RPMI7951 (cell line): ENCODE data around the gene MT1F. TPM values are rescaled to one million over a fixed set of nuclear protein-coding genes. Genes with fewer than 3 reads are reported as not detected.
"Not testable (repeated sequence)": the region's sequence is repeated elsewhere in the genome, so short reads cannot be mapped to it uniquely, and the experiment has no call there.

Experiments
- DNase-seq: peaks from one replicate; pipeline ENCODE4 v3.0.0-alpha.2; 2012; ENCODE audit warnings: low read depth
- total RNA-seq: library from RNA; depleted of rRNA; stranded (reverse); fragments of >200 nt; shearing (Covaris generic); gene quantifications from 2 replicates; pipeline ENCODE4 v1.2.3, GENCODE V29; 2014; rRNA removed

The MT1F gene
- total RNA-seq = 6.5 and 9.0 TPM in 2 replicates

GRCh38 chr16:56657555-56658326 is at the start of gene MT1F:
MT1F (plus strand) TSS chr16:56657959; CDS start chr16:56658059, 100 bp downstream.
- DNase-seq = peak; percentile 63

- DNase-seq = peak; percentile 98
Observed at GRCh38 chr16:56608043-56608875, 49.5 kb upstream of the MT1F start, which contains the start of gene MT2A. MT2A (plus strand) TSS chr16:56608584; CDS start chr16:56608656, 72 bp downstream.

DNA sequence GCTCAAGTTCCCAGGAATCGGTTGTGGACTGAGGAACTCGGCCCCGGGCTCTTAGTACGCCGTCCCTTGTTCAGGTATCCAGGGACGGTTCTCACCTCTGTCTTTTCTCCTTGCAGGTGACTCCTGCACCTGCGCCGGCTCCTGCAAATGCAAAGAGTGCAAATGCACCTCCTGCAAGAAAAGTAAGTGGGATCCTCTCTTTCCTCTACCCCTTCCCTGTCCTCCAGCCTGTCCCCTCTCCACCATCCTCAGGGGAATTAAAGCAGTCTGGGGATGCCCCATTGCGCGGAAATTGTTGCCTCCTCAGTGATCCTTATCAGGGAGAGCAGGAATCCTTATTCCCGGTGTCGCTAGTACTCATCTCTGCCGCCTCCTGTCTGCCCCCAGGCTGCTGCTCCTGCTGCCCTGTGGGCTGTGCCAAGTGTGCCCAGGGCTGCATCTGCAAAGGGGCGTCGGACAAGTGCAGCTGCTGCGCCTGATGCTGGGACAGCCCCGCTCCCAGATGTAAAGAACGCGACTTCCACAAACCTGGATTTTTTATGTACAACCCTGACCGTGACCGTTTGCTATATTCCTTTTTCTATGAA is 48.8 kb upstream of the MT1F start:
- peak; percentile 52 for DNase-seq

GRCh38 chr16:56609463-56609921 is 48.3 kb upstream of the MT1F start:
- peak; percentile 92 for DNase-seq

DNA sequence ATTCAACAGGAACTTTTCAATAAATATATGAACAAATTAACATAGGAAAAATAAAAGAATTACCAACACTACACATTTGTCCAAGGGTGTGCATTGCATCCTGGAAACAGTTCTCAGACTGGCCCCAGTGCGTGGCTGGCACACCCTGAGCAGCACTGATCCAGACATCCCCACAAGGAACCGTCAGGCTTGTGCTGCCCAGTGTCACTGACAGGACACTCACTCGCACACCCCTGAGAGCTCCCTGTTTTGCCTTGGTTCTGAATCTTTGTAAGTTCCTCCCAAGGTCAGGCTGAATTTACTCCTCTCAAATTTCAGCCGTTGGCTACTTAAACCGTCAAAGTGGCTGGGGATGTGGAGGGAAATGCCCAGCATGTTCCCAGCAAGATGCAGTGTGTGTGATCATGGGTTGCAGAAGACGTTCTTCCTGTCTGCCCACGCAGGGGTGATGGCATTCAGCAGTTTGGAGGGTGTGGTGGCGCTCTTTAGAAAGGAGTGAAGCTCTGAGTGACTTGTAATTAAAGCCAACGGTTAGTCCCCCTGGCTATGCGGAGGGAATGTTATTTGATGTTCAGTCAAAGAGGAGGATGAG is 47.6 kb upstream of the MT1F start:
- DNase-seq = peak; percentile 94

DNA sequence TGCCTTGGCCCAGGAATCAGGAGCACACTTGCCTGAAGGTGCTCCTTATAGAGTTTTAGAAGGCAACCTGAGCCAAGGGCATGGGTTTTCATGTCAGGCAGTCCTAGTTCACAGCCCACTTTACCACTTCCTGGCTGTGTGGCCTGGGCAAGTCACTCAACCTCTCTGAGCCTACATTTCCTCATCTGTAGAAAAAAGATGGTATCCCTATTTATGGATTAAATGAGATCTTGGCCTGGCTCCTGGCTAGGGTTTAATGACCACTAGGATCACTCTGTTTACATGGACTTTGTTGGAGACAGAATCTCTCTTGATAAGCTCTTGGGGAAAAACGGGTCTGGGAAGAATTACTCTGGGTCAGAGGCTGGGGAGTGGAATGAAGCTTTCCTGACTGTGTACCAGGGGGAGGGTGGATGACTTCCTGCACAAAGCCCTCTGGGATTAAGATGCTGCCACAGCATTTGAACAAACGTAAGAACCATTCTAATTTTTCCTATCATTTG is 47.1 kb upstream of the MT1F start:
- no peak for DNase-seq

- peak; percentile 80 for DNase-seq
Observed at GRCh38 chr16:56611281-56611833, 46.4 kb upstream of the MT1F start.

DNA sequence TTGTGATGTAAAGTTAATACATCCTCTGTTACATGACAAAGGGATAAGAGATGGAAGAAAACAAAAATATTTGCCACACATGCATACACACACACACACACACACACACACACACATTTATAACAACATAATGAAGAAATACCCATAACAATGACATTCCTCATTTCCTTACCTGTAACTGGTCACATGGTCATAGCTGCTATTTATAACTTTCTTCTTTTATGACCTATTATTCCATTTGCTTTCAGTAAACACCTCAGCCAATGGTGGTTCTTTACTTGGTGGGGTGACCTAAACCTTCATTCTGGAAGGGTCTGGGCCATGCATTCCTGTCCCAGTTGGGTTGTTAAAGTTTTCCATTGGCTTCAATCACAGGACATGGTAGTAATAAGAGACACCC is 44.1 kb upstream of the MT1F start:
- DNase-seq = no peak

DNA sequence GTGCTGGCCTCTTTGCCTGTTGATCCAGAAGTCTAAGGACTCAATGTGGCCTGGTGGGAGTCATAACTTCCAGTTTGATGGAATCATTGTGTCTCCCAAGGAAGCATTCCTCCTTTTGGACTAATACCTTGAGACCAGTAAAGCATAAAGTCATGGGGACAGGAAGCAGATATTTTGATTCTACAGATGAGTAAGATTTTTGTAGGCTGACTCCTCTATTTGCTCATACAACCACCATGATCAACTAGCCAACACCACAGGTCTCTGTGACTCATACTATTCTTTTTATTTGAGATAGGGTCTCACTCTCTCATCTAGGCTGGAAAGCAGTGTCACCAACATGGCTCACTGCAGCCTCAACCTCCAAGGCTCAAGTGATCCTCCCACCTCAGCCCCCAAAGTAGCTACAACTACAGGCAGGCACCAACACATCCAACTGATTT is 43.2 kb upstream of the MT1F start:
- DNase-seq = peak; percentile 76

- DNase-seq = peak; percentile 46
Observed at GRCh38 chr16:56615353-56615752, 42.4 kb upstream of the MT1F start.

- no peak for DNase-seq
Observed at GRCh38 chr16:56616608-56617211, 41.0 kb upstream of the MT1F start.

- DNase-seq = peak; percentile 84
Observed at GRCh38 chr16:56617212-56618085, 40.3 kb upstream of the MT1F start.

DNA sequence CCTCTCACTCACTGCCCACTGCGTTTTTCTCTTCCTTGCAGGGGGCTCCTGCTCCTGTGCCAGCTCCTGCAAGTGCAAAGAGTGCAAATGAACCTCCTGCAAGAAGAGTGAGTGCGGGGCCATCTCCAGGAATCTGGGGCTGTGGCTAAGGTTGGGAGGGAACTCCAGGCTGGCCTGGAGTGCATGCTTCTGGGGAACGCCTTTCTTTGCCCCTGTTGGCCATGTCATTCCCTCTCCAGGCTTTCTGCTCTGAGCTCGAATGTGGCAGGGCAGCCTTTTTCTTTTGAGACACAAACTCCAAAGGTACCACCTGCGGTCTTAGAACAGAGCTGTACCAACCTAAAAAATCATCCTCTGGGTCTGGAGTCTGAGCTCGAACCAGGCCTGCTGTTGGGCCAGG is 39.6 kb upstream of the MT1F start:
- no peak for DNase-seq

DNA sequence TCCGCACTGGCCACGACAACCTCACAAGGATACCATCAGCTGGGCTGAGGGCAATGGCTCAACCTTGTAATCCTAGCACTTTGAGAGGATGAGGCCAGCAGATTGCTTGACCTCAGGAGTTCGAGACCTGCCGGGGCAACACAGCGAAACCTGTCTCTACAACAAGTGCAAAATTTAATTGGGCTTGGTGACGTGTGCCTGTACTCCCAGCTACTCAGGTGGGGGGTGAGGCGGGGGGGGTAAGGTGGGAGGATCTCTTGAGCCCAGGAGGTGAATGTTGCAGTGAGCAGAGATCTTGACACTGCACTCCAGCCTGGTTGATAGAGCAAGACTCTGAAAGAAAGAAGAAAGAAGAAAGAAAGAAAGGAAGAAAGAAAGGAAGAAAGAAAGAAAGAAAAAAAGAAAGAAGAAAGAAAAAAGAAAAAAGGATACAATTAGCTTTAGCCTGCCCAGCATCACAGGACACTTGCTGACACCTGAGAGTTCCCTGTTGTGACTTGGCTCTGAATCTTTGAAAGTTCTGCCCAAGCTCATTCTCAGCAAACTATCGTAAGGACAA is 37.3 kb upstream of the MT1F start:
- no peak for DNase-seq

DNA sequence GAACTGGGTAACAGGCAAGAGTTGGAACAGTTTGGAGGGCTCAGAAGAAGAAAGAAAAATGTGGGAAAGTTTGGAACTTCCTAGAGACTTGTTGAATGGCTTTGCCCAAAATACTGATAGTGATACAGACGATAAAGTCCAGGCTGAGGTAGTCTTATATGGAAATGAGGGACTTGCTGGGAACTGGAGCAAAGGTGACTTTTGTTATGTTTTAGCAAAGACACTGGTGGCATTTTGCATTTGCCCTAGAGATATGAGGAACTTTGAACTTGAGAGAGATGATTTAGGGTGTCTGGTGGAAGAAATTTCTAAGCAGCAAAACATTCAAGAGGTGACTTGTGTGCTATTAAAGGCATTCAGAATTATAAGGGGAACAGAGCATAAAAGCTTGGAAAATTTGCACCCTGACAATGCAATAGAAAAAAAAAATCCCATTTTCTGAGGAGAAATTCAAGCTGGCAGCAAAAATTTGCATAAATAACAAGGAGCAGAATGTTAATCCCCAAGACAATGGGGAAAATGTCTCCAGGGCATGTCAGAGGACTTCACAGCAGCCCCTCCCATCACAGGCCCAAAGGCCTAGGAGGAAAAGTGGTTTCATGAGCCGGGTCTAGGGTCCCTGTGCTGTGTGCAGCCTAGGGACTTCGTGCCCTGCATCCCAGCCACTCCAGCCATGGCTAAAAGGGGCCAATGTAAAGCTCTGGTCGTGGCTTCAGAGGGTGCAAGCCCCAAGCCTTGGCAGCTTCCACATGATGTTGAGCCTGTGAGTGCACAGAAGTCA is 35.9 kb upstream of the MT1F start:
- DNase-seq = not testable (repeated sequence)

- not testable (repeated sequence) for DNase-seq
Observed at GRCh38 chr16:56623184-56623583, 34.6 kb upstream of the MT1F start.

- no peak for DNase-seq
Observed at GRCh38 chr16:56623637-56624036, 34.1 kb upstream of the MT1F start.

- peak; percentile 91 for DNase-seq
Observed at GRCh38 chr16:56625140-56625942, 32.4 kb upstream of the MT1F start, which contains the start of gene MT1E. MT1E (plus strand) TSS chr16:56625781; CDS start chr16:56625852, 71 bp downstream.
